GM10248 (cell line): ENCODE data around the gene SCTR.

Experiments
- CTCF ChIA-PET: fragments of 300-600 bp; sonication (Branson Sonifier 250); formaldehyde crosslinking; extraction: SDS; loops from one replicate; lab custom pipeline; 2021; ENCODE audit warnings: antibody characterized with exemption; lab: Yijun Ruan, JAX
- POLR2A ChIA-PET: fragments of 350-650 bp; sonication (Branson Sonifier 250); formaldehyde crosslinking; extraction: SDS; loops from one replicate; lab custom pipeline; 2020; ENCODE audit warnings: antibody characterized with exemption; lab: Yijun Ruan, JAX
- DNase-seq: peaks from one replicate; pipeline ENCODE4 v3.0.0; 2012; ENCODE audit errors: extremely low spot score
- CTCF ChIP-seq: IDR thresholded peaks from 2 replicates; pipeline ENCODE4 v1.5.1; 2012; ENCODE audit warnings: mild to moderate bottlenecking, low read depth; ENCODE audit errors: extremely low read depth, missing control alignments, control extremely low read depth

The SCTR gene

DNA sequence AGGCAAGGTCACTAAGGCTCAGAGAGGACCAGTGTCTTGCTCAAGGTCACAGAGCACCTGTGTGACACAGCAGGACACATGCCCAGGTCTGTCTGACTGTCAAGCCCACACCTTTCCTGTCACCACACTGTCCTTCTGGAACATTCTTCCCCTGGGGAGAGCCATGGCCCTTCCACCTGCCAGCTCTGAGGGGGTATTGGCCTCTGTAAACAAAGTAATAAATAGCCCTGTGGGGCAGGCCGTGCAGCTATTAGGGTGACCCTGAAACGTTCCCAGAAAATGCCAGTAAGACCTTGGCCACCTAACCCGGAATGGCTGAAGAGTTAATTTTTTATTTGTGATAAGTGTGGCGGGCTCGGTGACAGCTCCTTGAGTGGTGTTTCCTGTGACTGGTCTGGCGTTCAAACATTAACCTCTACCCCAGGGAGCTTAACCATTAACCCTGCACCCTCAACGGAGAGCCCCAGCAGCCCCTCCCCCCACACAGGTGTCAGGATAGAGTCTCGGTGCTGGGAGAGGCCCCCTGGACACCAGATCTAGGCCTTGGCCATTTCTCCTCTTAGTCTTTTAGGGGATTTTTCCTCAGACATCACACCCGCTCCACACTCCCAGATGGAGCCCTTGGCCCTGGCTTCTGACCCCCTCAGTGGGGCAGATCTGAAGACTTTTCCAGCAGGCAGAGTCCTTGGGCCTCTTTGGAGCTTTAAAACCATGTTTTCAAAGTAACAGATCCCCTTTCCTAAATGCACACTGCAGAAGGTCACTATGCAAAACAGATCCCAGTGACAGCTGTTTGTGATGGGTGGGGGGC is 36.6 kb downstream of the SCTR start:
- DNase-seq: peak; percentile 50
- TF ChIP-seq CTCF: no peak
- POLR2A ChIA-PET: no interaction called here
- CTCF ChIA-PET: interaction anchor here (1.1 to 7.4 kb wide), 3 partner anchors 10 to 82 kb away, joined by 3 to 78 read pairs (median 3); no protein-coding TSS in a partner anchor

DNA sequence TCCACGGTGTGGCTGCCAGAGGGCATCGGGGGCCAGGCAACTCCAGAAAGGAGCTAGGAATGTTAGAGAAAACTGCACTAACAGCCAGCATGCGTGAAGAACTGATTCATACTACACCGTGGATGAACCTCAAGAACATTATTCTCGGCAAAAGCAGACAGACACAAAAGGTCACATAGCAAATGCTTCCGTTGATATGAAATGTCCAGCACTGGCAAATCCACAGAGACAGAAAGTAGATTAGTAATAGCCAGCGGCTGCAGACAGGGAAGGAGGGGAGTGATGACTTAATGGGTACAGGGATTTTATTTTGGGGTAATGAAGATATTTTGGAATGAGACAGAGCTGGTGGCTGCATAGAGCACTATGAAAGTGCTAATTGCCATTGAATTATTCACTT is 37.4 kb downstream of the SCTR start:
- no peak for TF ChIP-seq CTCF
- DNase-seq: no peak
- ChIA-PET CTCF (interaction anchor here (1.1 to 7.4 kb wide), 4 partner anchors 9 to 81 kb away, joined by 3 to 78 read pairs (median 4); no protein-coding TSS in a partner anchor), POLR2A (no interaction called here)

GRCh38 chr2:119486196-119486827 is 38.0 kb downstream of the SCTR start:
- TF ChIP-seq CTCF: no peak
- no peak for DNase-seq
- CTCF ChIA-PET: interaction anchor here (0.9 to 7.4 kb wide), 8 partner anchors 8 to 81 kb away, joined by 3 to 78 read pairs (median 3); no protein-coding TSS in a partner anchor
- POLR2A ChIA-PET: no interaction called here

DNA sequence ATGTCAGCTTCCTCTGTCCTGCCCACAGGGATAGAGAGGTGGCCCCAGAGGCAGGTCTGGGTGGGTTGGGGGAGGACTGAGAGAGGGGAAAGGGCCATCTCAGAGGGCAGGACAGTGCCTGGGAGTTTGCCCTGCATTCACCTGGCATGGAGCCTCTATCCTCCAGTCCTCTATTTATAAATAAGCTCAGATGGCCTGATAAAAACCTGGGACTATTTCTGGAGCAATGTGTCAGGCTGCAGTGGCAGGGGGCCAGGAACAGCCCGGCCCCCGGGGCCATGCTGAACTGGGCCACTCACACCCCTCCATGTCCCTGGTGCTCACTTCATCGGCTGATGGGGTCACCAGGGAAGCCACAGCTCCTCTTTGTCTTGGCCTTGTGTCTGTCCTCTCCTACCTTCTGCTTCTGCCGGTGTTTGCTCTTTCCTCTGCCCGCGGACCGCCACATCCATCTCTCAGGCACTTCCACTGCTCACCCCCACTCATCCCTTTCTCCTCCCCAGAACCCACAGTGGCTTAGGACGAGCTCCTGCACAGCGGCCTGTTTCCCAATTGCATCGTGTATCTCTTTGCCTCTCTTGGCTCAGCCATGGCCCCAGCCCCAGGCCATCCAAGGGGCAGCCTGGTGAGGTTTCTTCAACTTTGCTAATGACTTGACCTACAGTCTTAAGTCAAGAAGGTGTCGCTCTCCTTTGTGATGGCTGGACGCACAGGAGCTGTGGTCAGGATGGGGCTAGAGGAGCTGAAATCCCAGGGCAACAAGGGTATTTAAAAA is 38.8 kb downstream of the SCTR start:
- ChIA-PET CTCF (interaction anchor here (0.8 to 7.4 kb wide), 8 partner anchors 8 to 79 kb away, joined by 3 to 78 read pairs (median 3); no protein-coding TSS in a partner anchor), POLR2A (no interaction called here)
- no peak for DNase-seq
- TF ChIP-seq CTCF: no peak

DNA sequence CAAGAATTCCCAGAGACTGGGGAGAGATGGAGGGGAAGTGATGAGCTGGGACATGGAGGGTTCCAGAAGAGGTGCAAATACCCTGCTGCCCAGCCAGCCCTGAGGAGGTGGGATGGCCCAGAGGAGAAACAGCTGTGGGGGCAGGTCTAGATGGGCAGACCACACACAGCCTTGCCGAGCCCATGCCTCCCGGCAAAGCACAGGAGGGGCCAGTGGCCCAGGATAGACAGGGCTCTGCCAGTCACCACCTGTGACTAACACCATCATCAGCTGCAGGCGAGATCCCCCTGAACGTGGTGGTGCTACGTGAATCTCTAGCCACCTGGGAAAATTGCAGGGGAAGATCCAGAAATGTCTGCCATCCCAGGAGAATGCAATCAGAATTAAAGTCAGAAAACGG is 39.4 kb downstream of the SCTR start:
- POLR2A ChIA-PET: no interaction called here
- DNase-seq: no peak
- CTCF ChIA-PET: interaction anchor here (0.8 to 7.4 kb wide), 4 partner anchors 7 to 78 kb away, joined by 3 to 78 read pairs (median 4); no protein-coding TSS in a partner anchor
- TF ChIP-seq CTCF: no peak
